Anterior cingulate cortex (tissue), 58 donors: ENCODE results near the gene ZNF619.
A peak's percentile ranks its signal among the peaks of the same experiment; 100 is the strongest.

Source experiments
- DNase-seq, 58 donors: peaks; one replicate each; lab custom pipeline; 2025; lab: John Stamatoyannopoulos, UW

ZNF619 gene

GRCh38 chr3:40524222-40524567 lies 47.3 kb downstream of the ZNF619 start:
- peak in 1 of 58 donors; percentile 41 for DNase-seq

- DNase-seq = peak in 57 of 58 donors; percentile 20 to 91 (median 81)
Measured at GRCh38 chr3:40524568-40525285, 47.8 kb downstream of the ZNF619 start, which contains the start of gene ZNF621. ZNF621 (plus strand) TSS chr3:40524960; CDS start chr3:40525841, 881 bp downstream.

GRCh38 chr3:40528426-40528825 lies 51.5 kb downstream of the ZNF619 start:
- no peak for DNase-seq

- no peak for DNase-seq
Measured at GRCh38 chr3:40532252-40532651, 55.3 kb downstream of the ZNF619 start.

GRCh38 chr3:40534283-40534682 lies 57.4 kb downstream of the ZNF619 start:
- DNase-seq = no peak
